ENCODE measurements around the gene ARRB1. TPM values are rescaled to one million over a fixed set of nuclear protein-coding genes. Genes with fewer than 3 reads are reported as not detected.

The ARRB1 gene
- total RNA-seq, 1 experiment from 2014 or later = 24.2 TPM

- no peak overlapping the region for H3K9ac ChIP-seq (ENCODE audit: low read length)
- DNase-seq (ENCODE audit: low read depth, low spot score) (no peak), ATAC-seq (no peak)
- CTCF ChIA-PET = no interaction called here
- TF ChIP-seq, protein P1, sequence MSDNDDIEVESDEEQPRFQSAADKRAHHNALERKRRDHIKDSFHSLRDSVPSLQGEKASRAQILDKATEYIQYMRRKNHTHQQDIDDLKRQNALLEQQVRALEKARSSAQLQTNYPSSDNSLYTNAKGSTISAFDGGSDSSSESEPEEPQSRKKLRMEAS (IDR thresholded peaks at IDR 0.05) = no peak
- TF ChIP-seq, protein P2, sequence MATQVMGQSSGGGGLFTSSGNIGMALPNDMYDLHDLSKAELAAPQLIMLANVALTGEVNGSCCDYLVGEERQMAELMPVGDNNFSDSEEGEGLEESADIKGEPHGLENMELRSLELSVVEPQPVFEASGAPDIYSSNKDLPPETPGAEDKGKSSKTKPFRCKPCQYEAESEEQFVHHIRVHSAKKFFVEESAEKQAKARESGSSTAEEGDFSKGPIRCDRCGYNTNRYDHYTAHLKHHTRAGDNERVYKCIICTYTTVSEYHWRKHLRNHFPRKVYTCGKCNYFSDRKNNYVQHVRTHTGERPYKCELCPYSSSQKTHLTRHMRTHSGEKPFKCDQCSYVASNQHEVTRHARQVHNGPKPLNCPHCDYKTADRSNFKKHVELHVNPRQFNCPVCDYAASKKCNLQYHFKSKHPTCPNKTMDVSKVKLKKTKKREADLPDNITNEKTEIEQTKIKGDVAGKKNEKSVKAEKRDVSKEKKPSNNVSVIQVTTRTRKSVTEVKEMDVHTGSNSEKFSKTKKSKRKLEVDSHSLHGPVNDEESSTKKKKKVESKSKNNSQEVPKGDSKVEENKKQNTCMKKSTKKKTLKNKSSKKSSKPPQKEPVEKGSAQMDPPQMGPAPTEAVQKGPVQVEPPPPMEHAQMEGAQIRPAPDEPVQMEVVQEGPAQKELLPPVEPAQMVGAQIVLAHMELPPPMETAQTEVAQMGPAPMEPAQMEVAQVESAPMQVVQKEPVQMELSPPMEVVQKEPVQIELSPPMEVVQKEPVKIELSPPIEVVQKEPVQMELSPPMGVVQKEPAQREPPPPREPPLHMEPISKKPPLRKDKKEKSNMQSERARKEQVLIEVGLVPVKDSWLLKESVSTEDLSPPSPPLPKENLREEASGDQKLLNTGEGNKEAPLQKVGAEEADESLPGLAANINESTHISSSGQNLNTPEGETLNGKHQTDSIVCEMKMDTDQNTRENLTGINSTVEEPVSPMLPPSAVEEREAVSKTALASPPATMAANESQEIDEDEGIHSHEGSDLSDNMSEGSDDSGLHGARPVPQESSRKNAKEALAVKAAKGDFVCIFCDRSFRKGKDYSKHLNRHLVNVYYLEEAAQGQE (IDR thresholded peaks at IDR 0.05; ENCODE audit: low read depth) = no peak
- TF ChIP-seq RAD21 (IDR thresholded peaks at IDR 0.05; ENCODE audit: low read depth) = no peak
- no peak for TF ChIP-seq JUND (IDR thresholded peaks at IDR 0.05)
- no peak for TF ChIP-seq CBX3 (IDR thresholded peaks at IDR 0.05; ENCODE audit: low read depth)
- TF ChIP-seq FOSL1 (IDR thresholded peaks at IDR 0.05; ENCODE audit: low read depth) = no peak
- TF ChIP-seq SP1 (IDR thresholded peaks at IDR 0.05; ENCODE audit: low read depth) = no peak
- no peak for TF ChIP-seq CEBPB (IDR thresholded peaks at IDR 0.05; ENCODE audit: low read depth)
- TF ChIP-seq EGR1 (IDR thresholded peaks at IDR 0.05; ENCODE audit: low read depth) = no peak
- no peak for TF ChIP-seq TCF7L2 (IDR thresholded peaks at IDR 0.05; ENCODE audit: borderline replicate concordance, extremely low read depth, insufficient read depth, insufficient read length)
- no peak for TF ChIP-seq POLR2A (IDR thresholded peaks at IDR 0.05; ENCODE audit: borderline replicate concordance, extremely low read depth, insufficient read depth, insufficient read length)
- TF ChIP-seq, protein P3, sequence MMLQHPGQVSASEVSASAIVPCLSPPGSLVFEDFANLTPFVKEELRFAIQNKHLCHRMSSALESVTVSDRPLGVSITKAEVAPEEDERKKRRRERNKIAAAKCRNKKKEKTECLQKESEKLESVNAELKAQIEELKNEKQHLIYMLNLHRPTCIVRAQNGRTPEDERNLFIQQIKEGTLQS (IDR thresholded peaks at IDR 0.05) = no peak
- no peak for TF ChIP-seq ZNF274 (IDR thresholded peaks at IDR 0.05; ENCODE audit: low read depth, low read length)
- no peak for TF ChIP-seq EZH2phosphoT487 (IDR thresholded peaks at IDR 0.05; ENCODE audit: borderline replicate concordance)
- no peak for TF ChIP-seq ZFX (IDR thresholded peaks at IDR 0.05)
- TF ChIP-seq, protein P4, sequence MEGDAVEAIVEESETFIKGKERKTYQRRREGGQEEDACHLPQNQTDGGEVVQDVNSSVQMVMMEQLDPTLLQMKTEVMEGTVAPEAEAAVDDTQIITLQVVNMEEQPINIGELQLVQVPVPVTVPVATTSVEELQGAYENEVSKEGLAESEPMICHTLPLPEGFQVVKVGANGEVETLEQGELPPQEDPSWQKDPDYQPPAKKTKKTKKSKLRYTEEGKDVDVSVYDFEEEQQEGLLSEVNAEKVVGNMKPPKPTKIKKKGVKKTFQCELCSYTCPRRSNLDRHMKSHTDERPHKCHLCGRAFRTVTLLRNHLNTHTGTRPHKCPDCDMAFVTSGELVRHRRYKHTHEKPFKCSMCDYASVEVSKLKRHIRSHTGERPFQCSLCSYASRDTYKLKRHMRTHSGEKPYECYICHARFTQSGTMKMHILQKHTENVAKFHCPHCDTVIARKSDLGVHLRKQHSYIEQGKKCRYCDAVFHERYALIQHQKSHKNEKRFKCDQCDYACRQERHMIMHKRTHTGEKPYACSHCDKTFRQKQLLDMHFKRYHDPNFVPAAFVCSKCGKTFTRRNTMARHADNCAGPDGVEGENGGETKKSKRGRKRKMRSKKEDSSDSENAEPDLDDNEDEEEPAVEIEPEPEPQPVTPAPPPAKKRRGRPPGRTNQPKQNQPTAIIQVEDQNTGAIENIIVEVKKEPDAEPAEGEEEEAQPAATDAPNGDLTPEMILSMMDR (IDR thresholded peaks at IDR 0.05 in 2 of 3, conservative IDR thresholded peaks at IDR 0.05 in 1 of 3; ENCODE audit: borderline replicate concordance in 1 of 3, insufficient read depth in 1 of 3, low read depth in 2 of 3, low read length in 2 of 3) = no peak
- no peak for TF ChIP-seq SRF (IDR thresholded peaks at IDR 0.05; ENCODE audit: low read depth)
- TF ChIP-seq SIN3A (IDR thresholded peaks at IDR 0.05; ENCODE audit: low read depth) = no peak
- TF ChIP-seq ELF1 (IDR thresholded peaks at IDR 0.05; ENCODE audit: borderline replicate concordance, low read depth) = no peak
- no peak for TF ChIP-seq EZH2 (IDR thresholded peaks at IDR 0.05)
- intact Hi-C loops (cut with micrococcal nuclease) = no loop called here
- RAD21 ChIA-PET (ENCODE audit: low non-redundant PET in 1 of 2, low total read pairs in 2 of 2, uncharacterized antibody in 2 of 2, unreplicated experiment in 2 of 2) = no interaction called here
- H3K4me1 ChIP-seq (ENCODE audit: control insufficient read depth in 1 of 2, insufficient read depth in 2 of 2, low read length in 2 of 2) = no peaks in the 10 kb centered on the region
- H2AFZ ChIP-seq (ENCODE audit: low read depth, low read length, poor library complexity, severe bottlenecking) = no peak overlapping the region
- no peak overlapping the region for H3K27ac ChIP-seq (ENCODE audit: low read depth, low read length)
- H3K79me2 ChIP-seq (ENCODE audit: insufficient read depth, low read length) = no peaks in the 10 kb centered on the region
- POLR2A ChIA-PET = no interaction called here
- no peak overlapping the region for H3K4me3 ChIP-seq (replicated peaks in 1 of 2; ENCODE audit: low read depth in 1 of 2, low read length in 2 of 2)
- H3K36me3 ChIP-seq (ENCODE audit: control insufficient read depth in 1 of 2, insufficient read depth in 2 of 2, low read length in 2 of 2) = no peaks in the 10 kb centered on the region
- H4K20me1 ChIP-seq (ENCODE audit: insufficient read depth) = no peaks in the 10 kb centered on the region
- BruUV-seq (replicated peaks) = no TSS peak
- H3K9me2 ChIP-seq (ENCODE audit: insufficient read depth) = no peaks in the 10 kb centered on the region
- no peaks in the 10 kb centered on the region for H3K9me3 ChIP-seq (ENCODE audit: control insufficient read depth in 1 of 2, insufficient read depth in 1 of 2, low read depth in 1 of 2, low read length in 2 of 2)
- no peak overlapping the region for H3K4me2 ChIP-seq (ENCODE audit: low read length)
- H3K27me3 ChIP-seq (ENCODE audit: insufficient read depth, low read length) = no peaks in the 10 kb centered on the region
Observed at GRCh38 chr11:75267171-75267970, 84.1 kb downstream of the ARRB1 start.
